NCI-H1417 treated with DMSO at 0.1 percent for 48 hours (cell line): ENCODE results near the gene MRPS27.

ENCODE experiments used
- DNase-seq: peaks from one replicate; lab custom pipeline; 2025; lab: John Stamatoyannopoulos, UW

The MRPS27 gene

GRCh38 chr5:72231991-72232703 is 87.9 kb downstream of the MRPS27 start:
- no peak for DNase-seq

DNA sequence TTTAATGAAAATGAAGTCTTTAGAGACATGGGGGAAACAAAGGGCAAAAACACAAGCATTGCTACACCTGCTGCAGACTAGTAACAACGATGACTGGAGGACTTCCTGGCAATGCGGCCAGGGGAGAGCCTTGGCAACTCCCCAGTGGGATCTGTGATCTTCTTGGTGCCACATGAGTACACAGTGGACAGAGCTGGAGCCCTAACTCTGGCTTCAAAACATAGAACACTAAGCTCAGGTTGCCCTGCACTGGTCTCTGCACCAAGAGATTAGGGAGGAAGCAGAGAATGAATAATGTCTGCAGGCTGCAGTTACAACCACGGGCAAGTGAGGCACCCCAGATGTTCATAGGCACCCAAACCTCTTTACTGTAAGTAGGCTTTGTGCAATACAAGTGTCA is 91.1 kb downstream of the MRPS27 start:
- no peak for DNase-seq

- no peak for DNase-seq
Observed at GRCh38 chr5:72226950-72227349, 93.1 kb downstream of the MRPS27 start.

GRCh38 chr5:72225741-72226140 is 94.3 kb downstream of the MRPS27 start:
- DNase-seq: no peak

DNA sequence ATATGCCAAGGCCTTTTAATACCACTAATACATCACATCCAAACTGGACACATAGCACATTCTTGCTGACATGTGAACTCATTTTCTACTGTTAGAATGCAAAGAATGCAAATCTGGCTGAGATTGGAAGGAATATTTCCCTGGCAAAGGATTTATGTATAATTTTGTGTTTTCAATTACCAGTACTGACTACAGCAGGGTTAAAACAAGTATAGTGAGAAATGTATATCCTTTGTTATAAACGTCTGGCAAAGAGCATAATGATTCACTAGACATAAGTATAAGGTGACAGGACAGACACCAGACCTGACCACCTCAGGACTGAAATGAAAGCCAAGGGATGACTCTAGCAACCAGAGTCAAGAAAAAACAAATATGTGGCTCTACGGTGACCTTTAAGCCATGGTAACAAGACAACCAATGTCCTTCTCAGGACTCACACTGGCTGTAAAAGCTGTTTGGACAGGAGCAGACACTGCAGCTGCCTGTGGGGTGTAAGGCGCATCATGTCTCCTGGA is 95.0 kb downstream of the MRPS27 start:
- DNase-seq: no peak

GRCh38 chr5:72223371-72223770 is 96.7 kb downstream of the MRPS27 start:
- DNase-seq: no peak

DNA sequence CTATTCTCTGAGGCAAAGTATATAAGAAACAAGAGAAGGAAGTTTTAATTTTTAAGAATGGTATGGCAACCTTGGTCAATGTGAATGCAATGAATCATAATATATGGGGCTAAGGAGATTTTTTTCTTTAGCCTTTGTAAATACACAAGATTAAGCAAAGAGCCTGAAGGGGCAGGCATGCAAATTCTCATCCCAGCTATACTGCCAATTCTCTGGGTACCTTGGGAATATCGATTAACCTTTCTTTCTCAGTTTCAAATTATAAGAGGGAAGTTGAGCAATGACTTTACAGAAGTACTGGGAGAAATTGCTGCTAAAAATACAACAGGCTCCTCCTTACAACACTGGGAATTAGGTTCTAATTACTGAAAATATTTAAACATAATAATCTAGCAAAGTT is 97.5 kb downstream of the MRPS27 start:
- no peak for DNase-seq

- no peak for DNase-seq
Observed at GRCh38 chr5:72221541-72221940, 98.5 kb downstream of the MRPS27 start.

DNA sequence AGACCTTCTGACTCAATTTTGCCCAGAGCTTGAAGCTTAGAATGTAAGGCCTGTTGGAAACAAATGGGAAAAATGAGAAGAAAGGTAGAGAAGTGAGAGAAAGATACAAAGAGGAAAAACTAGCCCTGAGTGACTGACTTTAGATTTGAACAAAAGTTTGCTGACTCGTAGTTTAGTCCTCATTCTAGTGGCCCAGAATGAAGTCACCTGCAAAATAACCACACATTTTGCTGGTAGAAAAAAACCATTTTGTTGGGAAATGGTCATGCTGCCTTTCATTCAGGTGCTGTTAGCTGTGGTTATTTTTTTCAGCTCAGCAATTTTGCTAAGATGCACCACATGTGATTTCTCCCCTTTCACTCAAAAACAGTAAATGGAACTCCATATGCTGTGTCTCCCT is 98.9 kb downstream of the MRPS27 start:
- DNase-seq: no peak

GRCh38 chr5:72216756-72217155 is 103.3 kb downstream of the MRPS27 start:
- DNase-seq: no peak

DNA sequence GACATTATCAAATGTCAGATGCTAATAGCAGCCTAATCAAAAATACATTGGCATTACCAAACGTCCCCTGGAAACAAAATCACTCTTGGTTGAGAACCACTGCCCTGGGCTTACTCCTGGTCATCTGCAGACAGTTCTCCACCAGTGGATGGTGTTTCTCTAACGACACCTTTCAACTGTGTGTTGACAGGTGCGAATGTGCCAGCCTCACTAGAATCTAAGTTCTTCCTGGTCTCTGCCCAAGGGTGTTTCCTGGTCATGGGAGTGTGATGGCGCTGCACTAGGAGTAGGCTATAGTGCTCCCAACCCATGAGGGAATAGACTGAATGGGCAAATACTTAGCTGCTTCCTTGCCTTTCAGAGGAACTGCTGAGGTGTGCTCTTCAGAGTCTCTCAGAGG is 105.9 kb downstream of the MRPS27 start:
- DNase-seq: no peak

GRCh38 chr5:72213482-72213881 is 106.6 kb downstream of the MRPS27 start:
- DNase-seq: no peak

- no peak for DNase-seq
Observed at GRCh38 chr5:72212171-72212570, 107.9 kb downstream of the MRPS27 start.

GRCh38 chr5:72210888-72211678 is 109.0 kb downstream of the MRPS27 start:
- DNase-seq: no peak

DNA sequence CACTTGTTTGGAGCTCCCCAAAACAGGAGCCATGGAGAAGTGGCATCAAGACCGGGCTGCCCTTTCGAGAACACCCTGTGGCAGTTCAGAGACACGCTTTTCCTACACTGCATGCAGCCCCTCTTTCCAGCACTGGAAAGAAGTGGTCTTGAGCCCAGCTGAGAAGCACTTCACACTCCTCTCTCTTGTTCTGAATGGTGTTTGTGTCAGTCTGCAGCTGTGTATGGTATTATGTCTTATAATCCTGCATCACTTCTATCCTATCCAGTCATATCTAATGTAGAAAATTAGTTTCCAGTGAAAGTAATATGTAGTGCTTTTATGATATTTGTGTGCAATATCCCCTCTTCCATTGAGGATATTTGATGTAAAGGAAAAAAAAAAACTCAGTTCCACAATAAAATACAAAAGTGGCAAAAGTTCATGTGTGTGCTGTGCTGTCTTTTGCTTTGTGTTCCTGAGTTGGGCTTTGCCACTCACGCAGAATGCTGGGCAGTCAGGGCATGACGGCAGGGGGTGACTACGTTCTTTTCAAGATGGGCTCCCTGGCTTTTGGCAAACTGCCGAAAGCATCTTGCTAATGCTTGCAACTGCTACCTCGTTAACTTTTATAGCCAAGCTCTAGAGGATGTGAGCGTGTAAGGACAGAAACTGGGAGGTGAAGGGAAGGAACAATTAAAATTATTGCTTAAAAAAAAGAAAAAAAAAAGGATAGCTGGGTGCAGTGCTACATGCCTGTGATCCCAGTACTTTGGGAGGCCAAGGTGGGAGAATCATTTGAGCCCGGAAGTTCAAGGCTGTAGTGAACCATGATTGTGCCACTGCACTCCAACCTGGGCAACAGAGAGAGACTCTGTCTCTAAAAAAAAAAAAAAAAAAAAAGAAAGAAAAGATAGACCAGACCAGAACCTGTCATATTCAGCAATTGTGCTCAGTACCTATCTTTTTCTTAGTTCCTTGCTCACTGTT is 110.6 kb downstream of the MRPS27 start:
- DNase-seq: no peak

GRCh38 chr5:72208324-72208926 is 111.6 kb downstream of the MRPS27 start:
- DNase-seq: no peak

GRCh38 chr5:72206994-72207393 is 113.0 kb downstream of the MRPS27 start:
- DNase-seq: no peak

- DNase-seq: no peak
Observed at GRCh38 chr5:72206160-72206559, 113.9 kb downstream of the MRPS27 start.

GRCh38 chr5:72205431-72206009 is 114.5 kb downstream of the MRPS27 start:
- DNase-seq: no peak

GRCh38 chr5:72204946-72205345 is 115.1 kb downstream of the MRPS27 start:
- DNase-seq: no peak

- DNase-seq: no peak
Observed at GRCh38 chr5:72203251-72203845, 116.7 kb downstream of the MRPS27 start.
